GM15510 (cell line): Measurements from ENCODE around the gene FPR2.

Experiments used
- POLR2A ChIP-seq: IDR thresholded peaks from 3 replicates; pipeline ENCODE4 v1.6.1; 2011; ENCODE audit warnings: borderline replicate concordance; ENCODE audit not compliant: insufficient read length; ENCODE audit errors: extremely low read depth

The FPR2 gene

GRCh38 chr19:51808333-51808986 lies 47.5 kb downstream of the FPR2 start:
- TF ChIP-seq POLR2A = no peak

GRCh38 chr19:51809787-51810186 lies 48.8 kb downstream of the FPR2 start:
- TF ChIP-seq POLR2A = no peak

- TF ChIP-seq POLR2A = no peak
Observed at GRCh38 chr19:51810223-51810622, 49.2 kb downstream of the FPR2 start.

- TF ChIP-seq POLR2A = no peak
Observed at GRCh38 chr19:51811344-51811743, 50.4 kb downstream of the FPR2 start.

- no peak for TF ChIP-seq POLR2A
Observed at GRCh38 chr19:51815043-51815442, 54.1 kb downstream of the FPR2 start.

- no peak for TF ChIP-seq POLR2A
Observed at GRCh38 chr19:51816711-51817110, 55.7 kb downstream of the FPR2 start.

- no peak for TF ChIP-seq POLR2A
Observed at GRCh38 chr19:51820011-51820410, 59.0 kb downstream of the FPR2 start.
